K562 (cell line): Measurements from ENCODE around the gene NDUFB7. TPM values are rescaled to one million over a fixed set of nuclear protein-coding genes. Genes with fewer than 3 reads are reported as not detected.

Experiments used
- ATF1 ChIP-seq, 2 experiments: fragments of 450-650 bp in 1 of 2; IDR thresholded peaks; 2 replicates each; pipeline ENCODE4 v1.6.1; 2016; ENCODE audit warnings: missing compliant biosample characterization in 1 of 2, missing genetic modification characterization in 1 of 2
- CCNT2 ChIP-seq: IDR thresholded peaks from 2 replicates; pipeline ENCODE4 v1.6.1; 2011; ENCODE audit warnings: borderline replicate concordance, low read depth, mild to moderate bottlenecking, moderate library complexity, mixed read lengths, low read length; ENCODE audit not compliant: insufficient read length; ENCODE audit errors: extremely low read depth
- EP300 ChIP-seq: IDR thresholded peaks from 2 replicates; pipeline ENCODE4 v1.6.1; 2012; ENCODE audit warnings: low read length, improper control_type of control experiment
- GATA2 ChIP-seq: sonication (generic); formaldehyde crosslinking; IDR thresholded peaks from 2 replicates; pipeline ENCODE4 v1.4.0; 2020; ENCODE audit warnings: mild to moderate bottlenecking, missing genetic modification reagents
- GTF2A2 ChIP-seq: IDR thresholded peaks from 2 replicates; pipeline ENCODE4 v1.6.1; 2016; ENCODE audit warnings: mild to moderate bottlenecking, missing genetic modification characterization, missing compliant biosample characterization
- RAD21 ChIP-seq, 2 experiments: fragments of 250-450 bp in 1 of 2; fragments of 450-650 bp in 1 of 2; sonication (Bioruptor Pico) in 1 of 2; formaldehyde crosslinking in 1 of 2; IDR thresholded peaks in 1 of 2; conservative IDR thresholded peaks in 1 of 2; 2 replicates each; pipeline versions ENCODE4 v1.4.0 to v1.8.0; 2020 to 2022; ENCODE audit warnings: mild to moderate bottlenecking in 2 of 2, moderate library complexity in 1 of 2
- SMARCA4 ChIP-seq: fragments of 450-650 bp; IDR thresholded peaks from 2 replicates; pipeline ENCODE4 v1.6.1; 2016
- SOX6 ChIP-seq: fragments of 450-650 bp; IDR thresholded peaks from 2 replicates; pipeline ENCODE4 v1.6.1; 2014; ENCODE audit warnings: mild to moderate bottlenecking
- TCF3 ChIP-seq: sonication (generic); formaldehyde crosslinking; IDR thresholded peaks from 2 replicates; pipeline ENCODE4 v1.4.0; 2020; ENCODE audit warnings: mild to moderate bottlenecking, missing genetic modification reagents
- THRAP3 ChIP-seq: fragments of 450-650 bp; IDR thresholded peaks from 2 replicates; pipeline ENCODE4 v1.6.1; 2016; ENCODE audit warnings: mild to moderate bottlenecking, inconsistent platforms, borderline replicate concordance
- ZEB2 ChIP-seq: fragments of 450-650 bp; IDR thresholded peaks from 2 replicates; pipeline ENCODE4 v1.6.1; 2016
- ZFX ChIP-seq: sonication (generic); formaldehyde crosslinking; IDR thresholded peaks from 2 replicates; pipeline ENCODE4 v1.8.0; 2022; ENCODE audit warnings: mild to moderate bottlenecking, missing genetic modification reagents, moderate library complexity
- ZNF551 ChIP-seq: fragments of 250-450 bp; sonication (Bioruptor Pico); IDR thresholded peaks from 2 replicates; pipeline ENCODE4 v1.5.0; 2021; ENCODE audit warnings: mild to moderate bottlenecking, moderate library complexity
- ZNF77 ChIP-seq: fragments of 250-450 bp; sonication (Bioruptor Pico); IDR thresholded peaks from 2 replicates; pipeline ENCODE4 v1.5.0; 2020
- polyA plus RNA-seq, 8 experiments: library from polyadenylated mRNA; depleted of rRNA in 4 of 8; stranded (reverse) in 5 of 8; unstranded in 3 of 8; fragments of >200 nt; fragmentation: Nextera tagmentation in 2 of 8; fragmentation: Illumina TruSeq in 1 of 8; extraction: Ambion mirVana in 2 of 8; extraction: Trizol in 1 of 8; gene quantifications; 2 replicates each; pipeline versions ENCODE4 v1.2.1 to v1.2.3, GENCODE V29; 2011 to 2014; ENCODE audit warnings: inconsistent platforms in 1 of 8, missing spikeins in 1 of 8
- total RNA-seq, 7 experiments: library from RNA; depleted of rRNA in 6 of 7; stranded (reverse); fragments of >200 nt in 6 of 7; fragmentation: Illumina TruSeq in 2 of 7; extraction: Trizol in 2 of 7; gene quantifications; 2 replicates each; pipeline versions ENCODE4 v1.2.1 to v1.2.3, GENCODE V29; 2011 to 2021; ENCODE audit warnings: low replicate concordance in 1 of 7
- TF ChIP-seq, protein P1 (sequence below): sonication (generic); formaldehyde crosslinking; IDR thresholded peaks from 2 replicates; pipeline ENCODE4 v1.8.1; 2023; ENCODE audit warnings: mild to moderate bottlenecking, missing genetic modification reagents, moderate library complexity
- TF ChIP-seq, protein P2 (sequence below): fragments of 200-800 bp; sonication (Bioruptor generic); IDR thresholded peaks from 2 replicates; pipeline ENCODE4 v1.6.1; 2017; ENCODE audit warnings: missing genetic modification characterization, missing compliant biosample characterization
- TF ChIP-seq, protein P3 (sequence below): fragments of 450-650 bp; IDR thresholded peaks from 2 replicates; pipeline ENCODE4 v1.6.1; 2016; ENCODE audit warnings: low read depth, mild to moderate bottlenecking, moderate library complexity
- TF ChIP-seq, protein P4 (sequence below): fragments of 450-650 bp; formaldehyde crosslinking; IDR thresholded peaks from 2 replicates; pipeline ENCODE4 v1.4.0; 2022; ENCODE audit warnings: missing genetic modification characterization
- TF ChIP-seq, protein P5 (sequence below): fragments of 450-650 bp; IDR thresholded peaks from 2 replicates; pipeline ENCODE4 v1.6.1; 2014; ENCODE audit warnings: low read depth, mild to moderate bottlenecking, moderate library complexity, borderline replicate concordance
- TF ChIP-seq, protein P6 (sequence below): fragments of 450-650 bp; formaldehyde crosslinking; IDR thresholded peaks from 2 replicates; pipeline ENCODE4 v1.4.0; 2022; ENCODE audit warnings: missing genetic modification characterization

Gene NDUFB7
- total and polyA plus RNA-seq, 9 of the 15 experiments (the other 6 are each of a cell fraction or from before 2014, with no cell fraction given), result 14.9 to 842 (median 137) TPM

DNA sequence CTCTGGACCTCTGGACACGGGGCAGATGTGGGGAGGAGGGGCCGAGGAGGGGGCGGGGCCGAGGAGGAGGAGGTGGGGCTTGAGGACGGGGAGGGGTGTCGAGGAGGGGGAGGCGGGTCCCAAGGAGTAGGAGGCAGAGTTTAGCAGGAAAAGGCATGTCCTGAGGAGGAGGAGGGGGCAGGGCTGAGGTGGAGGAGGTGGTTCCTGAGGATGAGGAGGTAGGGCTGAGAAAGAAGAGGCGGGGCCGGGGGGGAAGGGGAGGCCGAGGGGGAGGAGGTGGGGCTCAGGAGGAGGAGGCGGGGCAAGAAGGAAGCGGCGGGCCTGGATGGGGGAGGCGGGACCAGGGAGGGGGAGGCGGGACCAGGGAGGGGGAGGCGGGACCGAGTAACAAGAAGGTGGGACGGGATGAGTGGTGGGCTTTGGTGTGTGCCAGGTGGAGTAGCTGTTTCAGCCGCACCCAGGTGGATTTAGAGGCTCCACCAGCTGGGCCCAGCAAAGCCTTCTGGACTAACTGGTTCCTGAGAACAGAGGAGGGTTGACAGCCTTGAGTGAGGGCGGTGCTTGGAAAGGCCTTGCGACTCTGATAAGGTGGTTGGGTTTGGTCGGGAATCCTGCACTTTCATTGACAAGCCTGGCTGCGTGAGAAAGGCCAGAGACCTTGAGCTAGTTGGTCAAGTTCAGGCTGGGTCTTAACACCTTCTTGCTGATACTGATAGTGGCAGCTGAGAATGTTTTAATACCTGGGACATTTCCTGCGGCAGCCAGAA lies 34.8 kb downstream of the NDUFB7 start (continued):
- TF ChIP-seq SMARCA4 (peak; percentile 53), ATF1 (CRISPR knock-in tag; IDR thresholded peaks at IDR 0.05) (no peak), ATF1 (tag; IDR thresholded peaks at IDR 0.05) (peak; percentile 17; the same call in 1 of the 2 replicates), RAD21 (CRISPR knock-in tag; conservative IDR thresholded peaks at IDR 0.05 in 1 of 2, IDR thresholded peaks at IDR 0.05 in 1 of 2) (no peak), ZFX (peak; percentile 50; the same call in 1 of the 2 replicates), SOX6 (peak; percentile 54; the same call in 1 of the 2 replicates), GTF2A2 (tag) (no peak), ZEB2 (peak; percentile 65; the same call in 1 of the 2 replicates), GATA2 (CRISPR knock-in tag) (peak; percentile 22; the same call in 1 of the 2 replicates), EP300 (peak; percentile 48; the same call in 1 of the 2 replicates), ZNF551 (CRISPR knock-in tag) (no peak), THRAP3 (no peak), ZNF77 (CRISPR knock-in tag) (no peak), CCNT2 (no peak), TCF3 (CRISPR knock-in tag) (peak; percentile 80)
- TF ChIP-seq, protein P1, sequence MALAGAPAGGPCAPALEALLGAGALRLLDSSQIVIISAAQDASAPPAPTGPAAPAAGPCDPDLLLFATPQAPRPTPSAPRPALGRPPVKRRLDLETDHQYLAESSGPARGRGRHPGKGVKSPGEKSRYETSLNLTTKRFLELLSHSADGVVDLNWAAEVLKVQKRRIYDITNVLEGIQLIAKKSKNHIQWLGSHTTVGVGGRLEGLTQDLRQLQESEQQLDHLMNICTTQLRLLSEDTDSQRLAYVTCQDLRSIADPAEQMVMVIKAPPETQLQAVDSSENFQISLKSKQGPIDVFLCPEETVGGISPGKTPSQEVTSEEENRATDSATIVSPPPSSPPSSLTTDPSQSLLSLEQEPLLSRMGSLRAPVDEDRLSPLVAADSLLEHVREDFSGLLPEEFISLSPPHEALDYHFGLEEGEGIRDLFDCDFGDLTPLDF, result no peak
- TF ChIP-seq, protein P2, sequence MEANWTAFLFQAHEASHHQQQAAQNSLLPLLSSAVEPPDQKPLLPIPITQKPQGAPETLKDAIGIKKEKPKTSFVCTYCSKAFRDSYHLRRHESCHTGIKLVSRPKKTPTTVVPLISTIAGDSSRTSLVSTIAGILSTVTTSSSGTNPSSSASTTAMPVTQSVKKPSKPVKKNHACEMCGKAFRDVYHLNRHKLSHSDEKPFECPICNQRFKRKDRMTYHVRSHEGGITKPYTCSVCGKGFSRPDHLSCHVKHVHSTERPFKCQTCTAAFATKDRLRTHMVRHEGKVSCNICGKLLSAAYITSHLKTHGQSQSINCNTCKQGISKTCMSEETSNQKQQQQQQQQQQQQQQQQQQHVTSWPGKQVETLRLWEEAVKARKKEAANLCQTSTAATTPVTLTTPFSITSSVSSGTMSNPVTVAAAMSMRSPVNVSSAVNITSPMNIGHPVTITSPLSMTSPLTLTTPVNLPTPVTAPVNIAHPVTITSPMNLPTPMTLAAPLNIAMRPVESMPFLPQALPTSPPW (CRISPR knock-in tag), result peak; percentile 95
- TF ChIP-seq, protein P3, sequence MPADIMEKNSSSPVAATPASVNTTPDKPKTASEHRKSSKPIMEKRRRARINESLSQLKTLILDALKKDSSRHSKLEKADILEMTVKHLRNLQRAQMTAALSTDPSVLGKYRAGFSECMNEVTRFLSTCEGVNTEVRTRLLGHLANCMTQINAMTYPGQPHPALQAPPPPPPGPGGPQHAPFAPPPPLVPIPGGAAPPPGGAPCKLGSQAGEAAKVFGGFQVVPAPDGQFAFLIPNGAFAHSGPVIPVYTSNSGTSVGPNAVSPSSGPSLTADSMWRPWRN, result 0 out of 2 replicates have a peak, but pooled peaks have one; percentile 49
- TF ChIP-seq, protein P4, sequence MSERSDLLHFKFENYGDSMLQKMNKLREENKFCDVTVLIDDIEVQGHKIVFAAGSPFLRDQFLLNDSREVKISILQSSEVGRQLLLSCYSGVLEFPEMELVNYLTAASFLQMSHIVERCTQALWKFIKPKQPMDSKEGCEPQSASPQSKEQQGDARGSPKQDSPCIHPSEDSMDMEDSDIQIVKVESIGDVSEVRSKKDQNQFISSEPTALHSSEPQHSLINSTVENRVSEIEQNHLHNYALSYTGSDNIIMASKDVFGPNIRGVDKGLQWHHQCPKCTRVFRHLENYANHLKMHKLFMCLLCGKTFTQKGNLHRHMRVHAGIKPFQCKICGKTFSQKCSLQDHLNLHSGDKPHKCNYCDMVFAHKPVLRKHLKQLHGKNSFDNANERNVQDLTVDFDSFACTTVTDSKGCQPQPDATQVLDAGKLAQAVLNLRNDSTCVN (CRISPR knock-in tag), result no peak
- TF ChIP-seq, protein P5, sequence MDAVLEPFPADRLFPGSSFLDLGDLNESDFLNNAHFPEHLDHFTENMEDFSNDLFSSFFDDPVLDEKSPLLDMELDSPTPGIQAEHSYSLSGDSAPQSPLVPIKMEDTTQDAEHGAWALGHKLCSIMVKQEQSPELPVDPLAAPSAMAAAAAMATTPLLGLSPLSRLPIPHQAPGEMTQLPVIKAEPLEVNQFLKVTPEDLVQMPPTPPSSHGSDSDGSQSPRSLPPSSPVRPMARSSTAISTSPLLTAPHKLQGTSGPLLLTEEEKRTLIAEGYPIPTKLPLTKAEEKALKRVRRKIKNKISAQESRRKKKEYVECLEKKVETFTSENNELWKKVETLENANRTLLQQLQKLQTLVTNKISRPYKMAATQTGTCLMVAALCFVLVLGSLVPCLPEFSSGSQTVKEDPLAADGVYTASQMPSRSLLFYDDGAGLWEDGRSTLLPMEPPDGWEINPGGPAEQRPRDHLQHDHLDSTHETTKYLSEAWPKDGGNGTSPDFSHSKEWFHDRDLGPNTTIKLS, result no peak
- TF ChIP-seq, protein P6, sequence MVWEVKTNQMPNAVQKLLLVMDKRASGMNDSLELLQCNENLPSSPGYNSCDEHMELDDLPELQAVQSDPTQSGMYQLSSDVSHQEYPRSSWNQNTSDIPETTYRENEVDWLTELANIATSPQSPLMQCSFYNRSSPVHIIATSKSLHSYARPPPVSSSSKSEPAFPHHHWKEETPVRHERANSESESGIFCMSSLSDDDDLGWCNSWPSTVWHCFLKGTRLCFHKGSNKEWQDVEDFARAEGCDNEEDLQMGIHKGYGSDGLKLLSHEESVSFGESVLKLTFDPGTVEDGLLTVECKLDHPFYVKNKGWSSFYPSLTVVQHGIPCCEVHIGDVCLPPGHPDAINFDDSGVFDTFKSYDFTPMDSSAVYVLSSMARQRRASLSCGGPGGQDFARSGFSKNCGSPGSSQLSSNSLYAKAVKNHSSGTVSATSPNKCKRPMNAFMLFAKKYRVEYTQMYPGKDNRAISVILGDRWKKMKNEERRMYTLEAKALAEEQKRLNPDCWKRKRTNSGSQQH (CRISPR knock-in tag), result no peak
